ENCODE data around the gene BNIP1. TPM values are rescaled to one million over a fixed set of nuclear protein-coding genes. Genes with fewer than 3 reads are reported as not detected.

Gene BNIP1
- total RNA-seq, 6 experiments from 2014 or later: 4.4 to 8.6 (median 4.8) TPM

DNA sequence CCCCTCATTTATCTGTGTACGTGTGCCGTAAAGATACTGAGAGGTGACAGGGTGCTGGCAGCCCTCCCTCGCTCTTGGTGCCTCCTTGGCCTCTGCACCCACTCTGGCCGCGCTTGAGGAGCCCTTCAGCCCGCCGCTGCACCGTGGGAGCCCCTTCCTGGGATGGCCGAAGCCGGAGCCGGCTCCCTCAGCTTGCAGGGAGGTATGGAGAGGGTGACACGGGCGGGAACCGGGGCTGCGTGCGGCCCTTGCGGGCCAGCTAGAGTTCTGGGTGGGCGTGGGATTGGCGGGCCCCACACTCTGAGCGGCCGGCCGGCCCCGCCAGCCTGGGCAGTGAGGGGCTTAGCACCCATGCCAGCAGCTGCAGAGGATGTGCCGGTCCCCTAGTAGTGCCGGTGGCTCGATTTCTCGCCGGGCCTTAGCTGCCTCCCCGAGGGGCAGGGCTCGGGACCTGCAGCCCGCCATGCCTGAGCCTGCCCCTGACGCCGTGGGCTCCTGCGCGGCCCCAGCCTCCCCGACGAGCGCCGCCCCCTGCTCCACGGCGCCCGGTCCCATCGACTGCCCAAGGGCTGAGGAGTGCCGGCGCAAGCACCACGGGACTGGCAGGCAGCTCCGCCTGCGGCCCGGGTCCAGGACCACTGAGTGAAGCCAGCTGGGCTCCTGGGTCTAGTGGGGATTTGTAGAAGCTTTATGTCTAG, 69.1 kb downstream of the BNIP1 start:
- DNase-seq: no peak
- Histone ChIP-seq H3K27ac (no peak overlapping the region), H3K4me1 (no peaks in the 10 kb centered on the region), H3K27me3 (no peaks in the 10 kb centered on the region), H3K4me3 (no peak overlapping the region), H3K36me3 (no peaks in the 10 kb centered on the region), H3K9me3 (no peaks in the 10 kb centered on the region)
- intact Hi-C loops (cut with DNase I): no loop called here
- TF ChIP-seq, protein P1, sequence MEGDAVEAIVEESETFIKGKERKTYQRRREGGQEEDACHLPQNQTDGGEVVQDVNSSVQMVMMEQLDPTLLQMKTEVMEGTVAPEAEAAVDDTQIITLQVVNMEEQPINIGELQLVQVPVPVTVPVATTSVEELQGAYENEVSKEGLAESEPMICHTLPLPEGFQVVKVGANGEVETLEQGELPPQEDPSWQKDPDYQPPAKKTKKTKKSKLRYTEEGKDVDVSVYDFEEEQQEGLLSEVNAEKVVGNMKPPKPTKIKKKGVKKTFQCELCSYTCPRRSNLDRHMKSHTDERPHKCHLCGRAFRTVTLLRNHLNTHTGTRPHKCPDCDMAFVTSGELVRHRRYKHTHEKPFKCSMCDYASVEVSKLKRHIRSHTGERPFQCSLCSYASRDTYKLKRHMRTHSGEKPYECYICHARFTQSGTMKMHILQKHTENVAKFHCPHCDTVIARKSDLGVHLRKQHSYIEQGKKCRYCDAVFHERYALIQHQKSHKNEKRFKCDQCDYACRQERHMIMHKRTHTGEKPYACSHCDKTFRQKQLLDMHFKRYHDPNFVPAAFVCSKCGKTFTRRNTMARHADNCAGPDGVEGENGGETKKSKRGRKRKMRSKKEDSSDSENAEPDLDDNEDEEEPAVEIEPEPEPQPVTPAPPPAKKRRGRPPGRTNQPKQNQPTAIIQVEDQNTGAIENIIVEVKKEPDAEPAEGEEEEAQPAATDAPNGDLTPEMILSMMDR (IDR thresholded peaks at IDR 0.05): no peak
- no peak for TF ChIP-seq POLR2A (IDR thresholded peaks at IDR 0.05)
- WGBS (ENCODE audit: insufficient coverage, low coverage, low lambda C conversion rate, missing lambda C conversion rate): 95% methylated on average over 26 of the region's 49 CpGs
- ATAC-seq: no peak

Other genes starting within 250 kb of the BNIP1 start
- 10 to 100 TPM; 14.2 to 33.4 (median 19.2) TPM for gene RPL26L1, start 185.1 kb upstream of the BNIP1 start, total RNA-seq
- gene ATP6V0E1, start 160.8 kb upstream of the BNIP1 start, total RNA-seq: 100 to 1,000 TPM in 5 of 6 experiments, 10 to 100 TPM in 1; 83.1 to 202 (median 116) TPM
- gene CREBRF, start 88.2 kb upstream of the BNIP1 start, total RNA-seq: 10 to 100 TPM in 4 of 6 experiments, 1 to 10 TPM in 2; 6.5 to 15.7 (median 12.6) TPM
- not detected for gene NKX2-5, start 90.7 kb downstream of the BNIP1 start, total RNA-seq
- 10 to 100 TPM in 1 of 6 experiments, 1 to 10 TPM in 2, under 1 TPM in 1, not detected in 2; 0.20 to 18.8 (median 3.4) TPM for gene STC2, start 183.9 kb downstream of the BNIP1 start, total RNA-seq